Measurements from ENCODE around the gene RPS6KA5.
"Not testable (repeated sequence)": the region's sequence is repeated elsewhere in the genome, so short reads cannot be mapped to it uniquely, and the experiment has no call there.

The RPS6KA5 gene

DNA sequence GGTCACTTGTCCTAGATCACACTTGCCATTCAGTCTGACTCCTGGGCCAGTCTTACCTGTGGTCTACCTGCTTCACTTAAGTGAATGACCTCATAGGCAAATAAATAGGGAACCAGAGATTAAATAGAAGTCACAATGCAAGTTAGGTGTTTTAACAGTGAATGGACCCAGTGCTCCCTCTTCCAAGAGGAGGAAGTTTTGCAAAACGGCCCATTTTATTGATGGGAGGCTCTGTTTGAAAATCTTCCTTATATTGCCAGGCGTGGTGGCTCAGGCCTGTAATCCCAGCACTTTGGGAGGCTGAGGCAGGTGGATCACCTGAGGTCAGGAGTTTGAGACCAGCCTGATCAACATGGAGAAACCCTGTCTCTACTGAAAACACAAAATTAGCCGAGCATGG lies 79.8 kb downstream of the RPS6KA5 start:
- not testable (repeated sequence) for H4K12ac ChIP-seq (ENCODE audit: low read depth, low read length); H3K4me3 ChIP-seq (ENCODE audit: low read depth, low read length); H2BK5ac ChIP-seq (ENCODE audit: low read depth, low read length, poor library complexity); H2BK12ac ChIP-seq (ENCODE audit: low read length); H4K8ac ChIP-seq (ENCODE audit: low read depth, low read length); H3K9ac ChIP-seq (ENCODE audit: low read length); DNase-seq; H2AK5ac ChIP-seq (ENCODE audit: low read length); H3K4me2 ChIP-seq (ENCODE audit: low read length); H3K18ac ChIP-seq (ENCODE audit: low read length); H3K36me3 ChIP-seq (ENCODE audit: control insufficient read depth in 1 of 2, insufficient read depth in 2 of 2, low read length in 2 of 2); H3K79me2 ChIP-seq (ENCODE audit: control insufficient read depth, insufficient read depth, low read length, poor library complexity); H2AFZ ChIP-seq (ENCODE audit: insufficient read depth, low read length, poor library complexity); H3K4me1 ChIP-seq (ENCODE audit: control insufficient read depth in 1 of 2, insufficient read depth in 2 of 2, low read length in 2 of 2); H3K23ac ChIP-seq (ENCODE audit: low read length); H3K27ac ChIP-seq (ENCODE audit: low read depth, low read length); H3K4ac ChIP-seq (ENCODE audit: low read depth, low read length); H3K79me1 ChIP-seq (ENCODE audit: low read length); H3K9me3 ChIP-seq (ENCODE audit: insufficient read depth, low read depth, low read length); H3K27me3 ChIP-seq (ENCODE audit: insufficient read depth, low read length); H3K14ac ChIP-seq (ENCODE audit: low read length)
- Histone ChIP-seq H4K91ac (ENCODE audit: low read depth, low read length) (peak overlapping the region; percentile 47), H2BK120ac (ENCODE audit: insufficient read depth, low read length, poor library complexity) (peak overlapping the region; percentile 66)
- WGBS (ENCODE audit: extremely low coverage, insufficient coverage, insufficient read length) = no CpG with 5 or more reads among the region's 3 CpGs

DNA sequence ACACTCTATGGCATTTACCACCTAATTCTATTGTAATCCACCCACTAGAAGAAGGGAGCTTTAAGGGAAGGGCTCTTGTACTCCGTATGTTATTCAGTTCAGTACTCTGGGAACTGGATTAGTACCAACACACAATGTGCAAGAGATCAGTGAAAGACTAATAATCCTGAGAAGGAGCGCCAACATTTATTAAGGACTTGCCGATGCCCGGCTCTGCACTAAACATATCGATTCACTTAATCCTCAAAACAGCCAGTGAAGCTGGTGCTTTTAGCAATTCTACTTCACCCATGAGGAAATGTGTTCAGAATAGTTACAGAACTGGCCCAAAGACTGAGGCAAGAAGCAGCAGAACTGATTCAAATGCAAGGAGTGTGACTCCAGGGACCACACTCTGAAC lies 80.9 kb downstream of the RPS6KA5 start:
- Histone ChIP-seq H4K8ac (ENCODE audit: low read depth, low read length) (no peak overlapping the region), H3K14ac (ENCODE audit: low read length) (no peak overlapping the region), H2AFZ (ENCODE audit: insufficient read depth, low read length, poor library complexity) (no peak overlapping the region), H3K79me1 (ENCODE audit: low read length) (no peaks in the 10 kb centered on the region), H2BK5ac (ENCODE audit: low read depth, low read length, poor library complexity) (no peak overlapping the region), H3K27me3 (ENCODE audit: insufficient read depth, low read length) (no peaks in the 10 kb centered on the region), H4K12ac (ENCODE audit: low read depth, low read length) (no peak overlapping the region), H3K4ac (ENCODE audit: low read depth, low read length) (no peak overlapping the region), H3K4me1 (ENCODE audit: control insufficient read depth in 1 of 2, insufficient read depth in 2 of 2, low read length in 2 of 2) (peaks cover 0 to 2% of the 10 kb centered on the region in 2 experiments), H3K36me3 (ENCODE audit: control insufficient read depth in 1 of 2, insufficient read depth in 2 of 2, low read length in 2 of 2) (peaks cover 0 to 1% of the 10 kb centered on the region in 2 experiments), H3K4me3 (ENCODE audit: low read depth, low read length) (no peak overlapping the region), H2BK12ac (ENCODE audit: low read length) (no peak overlapping the region), H3K4me2 (ENCODE audit: low read length) (no peak overlapping the region), H3K9ac (ENCODE audit: low read length) (no peak overlapping the region), H3K27ac (ENCODE audit: low read depth, low read length) (no peak overlapping the region), H2BK120ac (ENCODE audit: insufficient read depth, low read length, poor library complexity) (no peak overlapping the region), H2AK5ac (ENCODE audit: low read length) (no peak overlapping the region), H3K9me3 (ENCODE audit: insufficient read depth, low read depth, low read length) (no peaks in the 10 kb centered on the region), H3K23ac (ENCODE audit: low read length) (no peak overlapping the region), H4K91ac (ENCODE audit: low read depth, low read length) (no peak overlapping the region), H3K79me2 (ENCODE audit: control insufficient read depth, insufficient read depth, low read length, poor library complexity) (no peaks in the 10 kb centered on the region), H3K18ac (ENCODE audit: low read length) (no peak overlapping the region)
- no peak for DNase-seq
- WGBS (ENCODE audit: extremely low coverage, insufficient coverage, insufficient read length) = no CpG with 5 or more reads among the region's 5 CpGs

DNA sequence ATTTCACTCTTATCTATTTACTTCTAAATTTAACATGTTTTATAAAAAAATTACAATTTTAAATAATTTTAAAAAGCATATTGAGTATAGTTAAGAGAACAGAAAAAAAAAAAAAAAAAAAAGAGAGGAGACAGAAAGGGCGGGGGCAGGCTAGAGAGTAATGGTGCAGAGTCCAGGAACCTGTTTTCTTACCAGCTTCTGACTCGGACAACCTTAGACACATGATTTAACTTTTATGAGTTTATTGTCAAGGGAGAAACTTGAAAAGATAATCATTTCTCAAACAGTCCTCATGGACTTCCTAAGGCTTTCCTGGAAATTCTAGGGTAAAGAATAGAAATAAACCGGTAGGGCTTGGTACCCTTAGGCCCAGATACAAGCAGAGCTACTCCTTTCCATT lies 84.3 kb downstream of the RPS6KA5 start:
- H3K4me3 ChIP-seq (ENCODE audit: low read depth, low read length) = no peak overlapping the region
- no peak overlapping the region for H3K27ac ChIP-seq (ENCODE audit: low read depth, low read length)
- H3K23ac ChIP-seq (ENCODE audit: low read length) = no peak overlapping the region
- no peak for DNase-seq
- H3K14ac ChIP-seq (ENCODE audit: low read length) = no peak overlapping the region
- no peaks in the 10 kb centered on the region for H3K9me3 ChIP-seq (ENCODE audit: insufficient read depth, low read depth, low read length)
- no peaks in the 10 kb centered on the region for H3K79me1 ChIP-seq (ENCODE audit: low read length)
- H3K9ac ChIP-seq (ENCODE audit: low read length) = no peak overlapping the region
- no peak overlapping the region for H2AFZ ChIP-seq (ENCODE audit: insufficient read depth, low read length, poor library complexity)
- no peak overlapping the region for H3K18ac ChIP-seq (ENCODE audit: low read length)
- H4K12ac ChIP-seq (ENCODE audit: low read depth, low read length) = no peak overlapping the region
- H2BK5ac ChIP-seq (ENCODE audit: low read depth, low read length, poor library complexity) = no peak overlapping the region
- H3K27me3 ChIP-seq (ENCODE audit: insufficient read depth, low read length) = no peaks in the 10 kb centered on the region
- no peak overlapping the region for H3K4ac ChIP-seq (ENCODE audit: low read depth, low read length)
- H4K91ac ChIP-seq (ENCODE audit: low read depth, low read length) = no peak overlapping the region
- H3K4me2 ChIP-seq (ENCODE audit: low read length) = no peak overlapping the region
- peaks cover 0 to 1% of the 10 kb centered on the region in 2 experiments for H3K36me3 ChIP-seq (ENCODE audit: control insufficient read depth in 1 of 2, insufficient read depth in 2 of 2, low read length in 2 of 2)
- no peaks in the 10 kb centered on the region for H3K79me2 ChIP-seq (ENCODE audit: control insufficient read depth, insufficient read depth, low read length, poor library complexity)
- H2BK120ac ChIP-seq (ENCODE audit: insufficient read depth, low read length, poor library complexity) = no peak overlapping the region
- peaks cover 0 to 2% of the 10 kb centered on the region in 2 experiments for H3K4me1 ChIP-seq (ENCODE audit: control insufficient read depth in 1 of 2, insufficient read depth in 2 of 2, low read length in 2 of 2)
- no peak overlapping the region for H4K8ac ChIP-seq (ENCODE audit: low read depth, low read length)
- H2BK12ac ChIP-seq (ENCODE audit: low read length) = no peak overlapping the region
- WGBS (ENCODE audit: extremely low coverage, insufficient coverage, insufficient read length) = no CpG with 5 or more reads among the region's 3 CpGs
- H2AK5ac ChIP-seq (ENCODE audit: low read length) = no peak overlapping the region

DNA sequence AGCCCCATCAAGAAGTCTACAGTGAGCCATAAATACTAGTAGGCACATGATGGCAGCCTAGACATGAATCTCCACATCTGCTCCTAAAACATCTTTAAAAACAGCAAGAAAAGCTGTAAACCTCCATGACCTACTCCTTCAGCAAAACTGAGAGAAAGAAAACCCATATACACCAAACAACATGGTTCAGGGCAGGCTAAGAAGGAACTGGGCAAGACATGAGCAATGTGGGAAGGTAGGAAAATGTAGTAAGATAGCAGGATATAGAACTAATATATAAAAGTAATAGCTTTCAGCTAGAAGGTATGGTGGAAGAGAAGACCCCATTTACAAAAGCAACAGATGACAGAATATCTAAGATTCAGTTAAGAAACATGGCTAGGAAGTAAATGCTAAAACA lies 88.8 kb downstream of the RPS6KA5 start:
- Histone ChIP-seq H3K27ac (ENCODE audit: low read depth, low read length) (no peak overlapping the region), H3K79me1 (ENCODE audit: low read length) (no peaks in the 10 kb centered on the region), H4K91ac (ENCODE audit: low read depth, low read length) (no peak overlapping the region), H3K4me1 (ENCODE audit: control insufficient read depth in 1 of 2, insufficient read depth in 2 of 2, low read length in 2 of 2) (no peaks in the 10 kb centered on the region), H2AK5ac (ENCODE audit: low read length) (no peak overlapping the region), H3K4me3 (ENCODE audit: low read depth, low read length) (no peak overlapping the region), H3K9ac (ENCODE audit: low read length) (no peak overlapping the region), H3K36me3 (ENCODE audit: control insufficient read depth in 1 of 2, insufficient read depth in 2 of 2, low read length in 2 of 2) (peaks cover 0 to 1% of the 10 kb centered on the region in 2 experiments), H3K9me3 (ENCODE audit: insufficient read depth, low read depth, low read length) (no peaks in the 10 kb centered on the region), H3K79me2 (ENCODE audit: control insufficient read depth, insufficient read depth, low read length, poor library complexity) (no peaks in the 10 kb centered on the region), H3K4me2 (ENCODE audit: low read length) (no peak overlapping the region), H4K8ac (ENCODE audit: low read depth, low read length) (no peak overlapping the region), H2AFZ (ENCODE audit: insufficient read depth, low read length, poor library complexity) (no peak overlapping the region), H3K14ac (ENCODE audit: low read length) (no peak overlapping the region), H3K18ac (ENCODE audit: low read length) (no peak overlapping the region), H3K4ac (ENCODE audit: low read depth, low read length) (no peak overlapping the region), H3K27me3 (ENCODE audit: insufficient read depth, low read length) (no peaks in the 10 kb centered on the region), H2BK120ac (ENCODE audit: insufficient read depth, low read length, poor library complexity) (no peak overlapping the region), H3K23ac (ENCODE audit: low read length) (no peak overlapping the region), H2BK12ac (ENCODE audit: low read length) (no peak overlapping the region), H4K12ac (ENCODE audit: low read depth, low read length) (no peak overlapping the region), H2BK5ac (ENCODE audit: low read depth, low read length, poor library complexity) (no peak overlapping the region)
- DNase-seq = no peak
